ENCODE measurements around the gene AMZ1.
"Not testable (repeated sequence)": the region's sequence is repeated elsewhere in the genome, so short reads cannot be mapped to it uniquely, and the experiment has no call there.

Gene AMZ1

DNA sequence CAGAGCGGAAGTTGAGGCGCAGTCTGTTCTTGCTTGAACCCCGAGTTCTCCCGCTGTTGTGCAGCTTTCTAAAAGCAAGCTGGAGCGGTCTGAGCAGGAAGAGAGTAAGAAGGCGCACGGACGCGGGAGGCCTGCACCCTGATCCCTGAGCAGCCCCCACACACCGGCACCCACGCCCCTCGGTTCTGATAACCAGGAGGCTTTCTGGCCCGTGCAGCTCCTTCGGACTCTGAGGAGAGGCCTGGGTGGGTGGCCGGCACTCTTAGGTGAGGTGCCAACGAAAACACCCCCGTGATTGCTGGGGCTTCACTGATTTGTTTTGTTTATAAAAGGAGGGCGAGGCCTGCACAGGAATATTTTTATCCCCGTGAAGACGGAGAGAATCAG is 28.9 kb downstream of the AMZ1 start:
- peaks cover 6% of the 10 kb centered on the region; the same call in 1 of the 2 replicates for H3K4me1 ChIP-seq (ENCODE audit: control insufficient read depth, insufficient read depth, low read length)
- H3K27me3 ChIP-seq (ENCODE audit: control insufficient read depth, insufficient read depth, low read length): no peaks in the 10 kb centered on the region
- peaks cover 26% of the 10 kb centered on the region for H3K36me3 ChIP-seq (ENCODE audit: control insufficient read depth, insufficient read depth, low read length)
- no peak overlapping the region for H3K27ac ChIP-seq (ENCODE audit: low read depth, low read length)
- no peaks in the 10 kb centered on the region for H3K9me3 ChIP-seq (ENCODE audit: control insufficient read depth, insufficient read depth, low read depth, low read length)
- no peak overlapping the region for H3K9ac ChIP-seq (ENCODE audit: low read length)
- H3K4me3 ChIP-seq (ENCODE audit: low read depth, low read length): no peak overlapping the region

DNA sequence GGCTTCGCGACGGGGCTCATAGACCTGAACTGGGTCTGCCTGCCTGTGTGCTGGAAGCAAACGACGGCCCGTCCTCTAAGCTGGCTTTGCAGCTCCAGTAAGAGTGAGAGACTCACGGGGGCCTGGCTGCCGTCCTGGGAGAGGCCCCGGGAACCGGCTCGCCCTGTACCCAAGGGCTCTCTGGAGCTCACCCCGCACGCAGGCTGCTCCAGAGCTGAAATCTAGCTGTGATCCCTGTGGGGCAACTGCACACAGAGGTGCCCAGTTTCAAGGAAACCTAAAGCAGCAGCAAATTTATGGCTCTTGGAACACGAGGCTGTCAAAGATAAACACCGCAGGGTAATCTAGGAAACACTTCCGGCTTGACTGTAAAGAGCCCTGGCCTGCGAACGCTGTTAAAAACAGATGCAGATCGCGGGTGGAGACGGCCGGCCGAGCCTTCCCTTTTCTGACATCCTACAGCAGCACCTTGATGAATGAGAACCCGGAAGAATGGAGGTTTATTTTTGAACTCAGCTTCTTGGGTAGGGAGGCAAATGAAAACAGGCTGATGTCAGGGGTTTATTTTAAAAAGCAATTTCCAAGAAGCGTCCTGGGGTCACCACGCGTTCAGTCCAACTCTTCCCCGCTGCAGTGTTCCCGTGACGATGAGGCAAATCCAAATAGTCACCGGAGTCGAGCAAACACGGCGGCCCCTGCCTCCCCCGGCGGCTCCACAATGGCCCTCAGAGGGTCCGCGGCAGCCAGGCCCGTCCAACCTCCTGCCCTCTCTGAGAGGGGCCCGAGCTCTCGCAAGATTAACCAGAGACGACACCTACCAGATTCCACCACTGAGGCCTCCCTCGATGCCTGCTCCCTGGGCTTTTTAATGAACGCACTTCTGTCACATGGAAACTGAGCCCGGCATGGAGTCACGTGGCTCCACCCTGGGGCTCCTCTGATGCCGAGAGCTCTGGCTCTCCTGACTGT is 29.6 kb downstream of the AMZ1 start:
- Histone ChIP-seq H3K27me3 (ENCODE audit: control insufficient read depth, insufficient read depth, low read length) (no peaks in the 10 kb centered on the region), H3K4me1 (ENCODE audit: control insufficient read depth, insufficient read depth, low read length) (peaks cover 6% of the 10 kb centered on the region; the same call in 1 of the 2 replicates), H3K9me3 (ENCODE audit: control insufficient read depth, insufficient read depth, low read depth, low read length) (no peaks in the 10 kb centered on the region), H3K27ac (ENCODE audit: low read depth, low read length) (no peak overlapping the region), H3K4me3 (ENCODE audit: low read depth, low read length) (no peak overlapping the region), H3K36me3 (ENCODE audit: control insufficient read depth, insufficient read depth, low read length) (peaks cover 27% of the 10 kb centered on the region), H3K9ac (ENCODE audit: low read length) (no peak overlapping the region)

DNA sequence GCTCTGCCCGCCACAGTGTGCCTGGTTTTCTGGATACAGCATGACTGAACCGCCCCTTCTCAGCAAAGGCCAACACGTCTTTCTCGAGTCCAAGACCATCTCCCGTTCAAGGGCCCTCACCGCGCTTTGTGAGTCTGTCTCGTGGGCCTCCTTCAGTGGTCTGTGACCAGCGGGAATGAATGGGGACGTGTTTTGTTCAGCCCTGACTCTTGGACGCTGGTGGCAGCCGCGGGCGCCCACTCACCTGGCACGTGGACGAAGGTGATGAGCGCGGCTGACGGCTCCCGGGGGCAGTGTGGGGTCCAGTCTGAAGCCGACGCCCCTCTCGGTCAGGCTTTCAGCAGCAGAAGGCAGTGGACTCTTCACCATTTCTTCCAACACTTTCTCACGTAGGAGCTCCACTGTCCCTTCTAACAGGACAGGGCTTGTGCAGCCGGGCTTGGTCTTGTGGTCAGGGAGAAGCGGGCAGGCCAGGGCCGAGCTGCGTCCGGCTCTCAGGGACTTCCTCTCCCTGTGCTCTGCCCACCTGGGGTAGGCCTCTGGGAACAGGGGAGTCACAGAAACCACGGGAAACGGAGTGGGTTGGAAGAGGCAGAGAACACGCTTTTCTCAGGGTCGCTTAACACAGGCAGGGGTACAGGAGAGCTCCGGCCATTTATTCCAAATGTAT is 30.4 kb downstream of the AMZ1 start:
- Histone ChIP-seq H3K9me3 (ENCODE audit: control insufficient read depth, insufficient read depth, low read depth, low read length) (no peaks in the 10 kb centered on the region), H3K4me3 (ENCODE audit: low read depth, low read length) (no peak overlapping the region), H3K4me1 (ENCODE audit: control insufficient read depth, insufficient read depth, low read length) (peaks cover 3% of the 10 kb centered on the region; the same call in 1 of the 2 replicates), H3K27me3 (ENCODE audit: control insufficient read depth, insufficient read depth, low read length) (no peaks in the 10 kb centered on the region), H3K36me3 (ENCODE audit: control insufficient read depth, insufficient read depth, low read length) (peaks cover 33% of the 10 kb centered on the region), H3K27ac (ENCODE audit: low read depth, low read length) (no peak overlapping the region), H3K9ac (ENCODE audit: low read length) (no peak overlapping the region)

DNA sequence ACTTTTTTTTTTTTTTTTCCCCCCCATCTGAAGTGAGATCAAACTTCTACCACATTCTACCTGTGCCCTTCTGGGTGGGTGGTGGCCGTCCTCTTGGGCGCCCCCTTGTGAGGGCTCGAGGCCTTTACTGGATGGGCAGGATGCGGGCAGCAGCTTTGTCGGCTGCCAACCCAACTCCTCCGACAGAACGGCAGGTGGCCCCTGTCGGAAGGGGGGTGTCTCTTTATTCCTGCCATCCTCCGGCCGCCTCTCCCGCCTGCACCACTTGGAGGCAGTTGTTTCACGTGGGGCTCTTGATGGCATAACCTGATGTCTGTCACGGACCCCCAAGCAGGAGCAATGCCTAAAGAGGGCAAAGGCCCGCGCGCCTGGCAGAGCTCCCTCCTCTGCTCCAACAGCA is 31.0 kb downstream of the AMZ1 start:
- Histone ChIP-seq H3K4me3 (ENCODE audit: low read depth, low read length) (no peak overlapping the region), H3K27ac (ENCODE audit: low read depth, low read length) (no peak overlapping the region), H3K36me3 (ENCODE audit: control insufficient read depth, insufficient read depth, low read length) (peaks cover 36% of the 10 kb centered on the region), H3K27me3 (ENCODE audit: control insufficient read depth, insufficient read depth, low read length) (no peaks in the 10 kb centered on the region), H3K9ac (ENCODE audit: low read length) (no peak overlapping the region), H3K9me3 (ENCODE audit: control insufficient read depth, insufficient read depth, low read depth, low read length) (no peaks in the 10 kb centered on the region), H3K4me1 (ENCODE audit: control insufficient read depth, insufficient read depth, low read length) (no peaks in the 10 kb centered on the region; the same call in 1 of the 2 replicates)

- no peak overlapping the region for H3K27ac ChIP-seq (ENCODE audit: low read depth, low read length)
- H3K9me3 ChIP-seq (ENCODE audit: control insufficient read depth, insufficient read depth, low read depth, low read length): no peaks in the 10 kb centered on the region
- H3K27me3 ChIP-seq (ENCODE audit: control insufficient read depth, insufficient read depth, low read length): no peaks in the 10 kb centered on the region
- H3K4me3 ChIP-seq (ENCODE audit: low read depth, low read length): no peak overlapping the region
- peaks cover 38% of the 10 kb centered on the region for H3K36me3 ChIP-seq (ENCODE audit: control insufficient read depth, insufficient read depth, low read length)
- no peaks in the 10 kb centered on the region; the same call in 1 of the 2 replicates for H3K4me1 ChIP-seq (ENCODE audit: control insufficient read depth, insufficient read depth, low read length)
- H3K9ac ChIP-seq (ENCODE audit: low read length): no peak overlapping the region
These were observed 32.0 kb downstream of the AMZ1 start for GRCh38 chr7:2720024-2720423.

GRCh38 chr7:2721842-2722241 is 33.8 kb downstream of the AMZ1 start:
- H3K9me3 ChIP-seq (ENCODE audit: control insufficient read depth, insufficient read depth, low read depth, low read length): no peaks in the 10 kb centered on the region
- no peak overlapping the region for H3K9ac ChIP-seq (ENCODE audit: low read length)
- peaks cover 51% of the 10 kb centered on the region for H3K36me3 ChIP-seq (ENCODE audit: control insufficient read depth, insufficient read depth, low read length)
- no peaks in the 10 kb centered on the region; the same call in 1 of the 2 replicates for H3K4me1 ChIP-seq (ENCODE audit: control insufficient read depth, insufficient read depth, low read length)
- no peak overlapping the region for H3K4me3 ChIP-seq (ENCODE audit: low read depth, low read length)
- H3K27me3 ChIP-seq (ENCODE audit: control insufficient read depth, insufficient read depth, low read length): no peaks in the 10 kb centered on the region
- no peak overlapping the region for H3K27ac ChIP-seq (ENCODE audit: low read depth, low read length)

DNA sequence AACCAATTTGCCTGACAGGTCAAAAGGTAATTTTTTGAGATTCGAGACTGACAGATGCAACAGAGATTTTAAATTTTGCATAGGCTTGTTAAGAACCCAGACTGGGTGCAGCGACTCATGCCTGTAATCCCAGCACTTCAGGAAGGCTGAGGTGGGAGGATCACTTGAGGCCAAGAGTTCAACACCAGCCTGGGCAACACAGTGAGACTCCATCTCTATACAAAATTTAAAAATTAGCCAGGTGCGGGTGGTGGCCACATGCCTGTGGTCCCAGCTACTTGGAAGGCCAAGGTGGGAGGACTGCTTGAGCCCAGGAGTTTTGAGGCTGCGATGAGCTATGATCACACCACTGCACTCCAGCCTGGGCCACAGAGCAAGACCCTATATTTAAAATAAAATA is 34.6 kb downstream of the AMZ1 start:
- no peaks in the 10 kb centered on the region for H3K9me3 ChIP-seq (ENCODE audit: control insufficient read depth, insufficient read depth, low read depth, low read length)
- H3K4me3 ChIP-seq (ENCODE audit: low read depth, low read length): no peak overlapping the region
- H3K36me3 ChIP-seq (ENCODE audit: control insufficient read depth, insufficient read depth, low read length): peaks cover 55% of the 10 kb centered on the region
- no peaks in the 10 kb centered on the region; the same call in 1 of the 2 replicates for H3K4me1 ChIP-seq (ENCODE audit: control insufficient read depth, insufficient read depth, low read length)
- no peak overlapping the region for H3K27ac ChIP-seq (ENCODE audit: low read depth, low read length)
- H3K27me3 ChIP-seq (ENCODE audit: control insufficient read depth, insufficient read depth, low read length): no peaks in the 10 kb centered on the region
- no peak overlapping the region for H3K9ac ChIP-seq (ENCODE audit: low read length)

DNA sequence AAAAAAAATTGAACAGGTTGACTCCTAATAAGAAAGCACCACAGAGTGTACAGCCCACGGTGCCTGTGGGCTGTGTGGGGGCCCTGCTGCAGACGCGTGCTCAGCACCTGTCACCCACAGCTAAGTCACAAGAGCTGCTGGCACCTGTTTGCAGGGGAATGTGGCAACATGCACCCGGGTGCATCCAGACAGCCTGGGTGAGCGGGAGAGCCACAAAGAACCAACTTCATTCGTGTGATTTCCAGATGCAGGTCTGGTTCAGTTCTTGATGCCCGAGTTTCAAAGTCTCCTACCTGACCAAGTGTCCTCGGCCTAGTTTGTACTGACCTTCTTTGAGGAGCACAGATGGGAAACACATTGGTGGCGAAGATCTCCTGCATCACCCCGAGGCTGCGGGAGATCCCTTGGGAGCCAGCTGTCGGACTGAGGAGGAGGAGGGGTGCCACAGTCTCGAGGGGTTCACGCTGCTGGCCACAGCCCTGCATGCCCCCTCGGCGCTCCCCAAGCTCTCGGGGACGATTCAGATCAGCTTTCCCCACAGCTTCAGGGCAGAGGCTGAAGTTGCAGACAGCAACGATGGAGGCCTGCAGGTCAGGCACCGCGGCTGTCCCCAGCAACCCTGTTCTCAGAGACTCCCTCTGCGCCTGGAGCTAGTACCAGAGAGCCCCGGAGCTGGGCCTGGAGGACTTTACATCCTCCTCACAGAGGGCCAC is 35.3 kb downstream of the AMZ1 start:
- Histone ChIP-seq H3K9me3 (ENCODE audit: control insufficient read depth, insufficient read depth, low read depth, low read length) (no peaks in the 10 kb centered on the region), H3K4me3 (ENCODE audit: low read depth, low read length) (no peak overlapping the region), H3K27ac (ENCODE audit: low read depth, low read length) (no peak overlapping the region), H3K4me1 (ENCODE audit: control insufficient read depth, insufficient read depth, low read length) (no peaks in the 10 kb centered on the region), H3K36me3 (ENCODE audit: control insufficient read depth, insufficient read depth, low read length) (peaks cover 48% of the 10 kb centered on the region), H3K27me3 (ENCODE audit: control insufficient read depth, insufficient read depth, low read length) (no peaks in the 10 kb centered on the region), H3K9ac (ENCODE audit: low read length) (no peak overlapping the region)

DNA sequence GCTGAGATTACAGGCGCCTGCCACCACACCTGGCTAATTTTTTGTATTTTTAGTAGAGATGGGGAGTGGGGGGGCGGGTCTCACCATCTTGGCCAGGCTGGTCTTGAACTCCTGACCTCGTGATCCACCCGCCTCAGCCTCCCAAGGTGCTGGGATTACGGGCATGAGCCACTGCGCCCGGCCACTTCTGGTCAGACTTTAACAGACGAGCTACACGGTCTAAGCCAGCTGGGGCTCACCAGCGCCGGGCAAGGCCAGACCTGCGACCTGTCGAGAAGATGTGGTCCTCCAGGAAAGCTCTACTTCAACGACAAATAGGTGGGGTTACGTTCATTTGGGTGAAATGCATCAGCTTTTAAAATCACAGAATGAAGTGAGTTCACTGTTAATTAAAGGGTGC is 36.0 kb downstream of the AMZ1 start:
- H3K4me3 ChIP-seq (ENCODE audit: low read depth, low read length); H3K9ac ChIP-seq (ENCODE audit: low read length); H3K27me3 ChIP-seq (ENCODE audit: control insufficient read depth, insufficient read depth, low read length); H3K27ac ChIP-seq (ENCODE audit: low read depth, low read length); H3K4me1 ChIP-seq (ENCODE audit: control insufficient read depth, insufficient read depth, low read length); H3K9me3 ChIP-seq (ENCODE audit: control insufficient read depth, insufficient read depth, low read depth, low read length): not testable (repeated sequence)
- H3K36me3 ChIP-seq (ENCODE audit: control insufficient read depth, insufficient read depth, low read length): peaks cover 50% of the 10 kb centered on the region

GRCh38 chr7:2724453-2725177 is 36.6 kb downstream of the AMZ1 start:
- H3K4me1 ChIP-seq (ENCODE audit: control insufficient read depth, insufficient read depth, low read length): peaks cover 4% of the 10 kb centered on the region; the same call in 1 of the 2 replicates
- H3K9ac ChIP-seq (ENCODE audit: low read length): no peak overlapping the region

More at GRCh38 chr7:2724453-2725177, 36.6 kb downstream of the AMZ1 start:
- no peak overlapping the region for H3K27ac ChIP-seq (ENCODE audit: low read depth, low read length)
- no peaks in the 10 kb centered on the region for H3K9me3 ChIP-seq (ENCODE audit: control insufficient read depth, insufficient read depth, low read depth, low read length)
- H3K36me3 ChIP-seq (ENCODE audit: control insufficient read depth, insufficient read depth, low read length): peaks cover 53% of the 10 kb centered on the region
- H3K27me3 ChIP-seq (ENCODE audit: control insufficient read depth, insufficient read depth, low read length): no peaks in the 10 kb centered on the region
- no peak overlapping the region for H3K4me3 ChIP-seq (ENCODE audit: low read depth, low read length)
